ENCODE measurements around the gene TSPAN17.
A peak's percentile ranks its signal among the peaks of the same experiment; 100 is the strongest.

TSPAN17 gene

DNA sequence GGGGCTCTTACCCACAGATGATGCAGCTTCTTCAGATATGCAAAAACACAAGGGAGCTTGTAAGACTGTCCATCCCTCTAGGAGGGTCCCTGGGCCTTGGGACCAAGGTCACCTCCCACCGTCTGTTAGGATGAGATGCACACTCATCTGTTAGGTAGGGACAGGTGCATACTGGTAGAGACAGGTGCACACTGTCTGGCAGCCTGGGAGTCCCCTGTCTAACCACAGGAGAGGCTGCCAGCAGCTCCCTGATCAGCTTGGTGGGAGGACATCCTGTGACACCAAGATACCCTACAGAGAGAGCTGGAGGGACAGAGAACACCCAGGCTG lies 13.2 kb downstream of the TSPAN17 start:
- DNase-seq: no peak

DNA sequence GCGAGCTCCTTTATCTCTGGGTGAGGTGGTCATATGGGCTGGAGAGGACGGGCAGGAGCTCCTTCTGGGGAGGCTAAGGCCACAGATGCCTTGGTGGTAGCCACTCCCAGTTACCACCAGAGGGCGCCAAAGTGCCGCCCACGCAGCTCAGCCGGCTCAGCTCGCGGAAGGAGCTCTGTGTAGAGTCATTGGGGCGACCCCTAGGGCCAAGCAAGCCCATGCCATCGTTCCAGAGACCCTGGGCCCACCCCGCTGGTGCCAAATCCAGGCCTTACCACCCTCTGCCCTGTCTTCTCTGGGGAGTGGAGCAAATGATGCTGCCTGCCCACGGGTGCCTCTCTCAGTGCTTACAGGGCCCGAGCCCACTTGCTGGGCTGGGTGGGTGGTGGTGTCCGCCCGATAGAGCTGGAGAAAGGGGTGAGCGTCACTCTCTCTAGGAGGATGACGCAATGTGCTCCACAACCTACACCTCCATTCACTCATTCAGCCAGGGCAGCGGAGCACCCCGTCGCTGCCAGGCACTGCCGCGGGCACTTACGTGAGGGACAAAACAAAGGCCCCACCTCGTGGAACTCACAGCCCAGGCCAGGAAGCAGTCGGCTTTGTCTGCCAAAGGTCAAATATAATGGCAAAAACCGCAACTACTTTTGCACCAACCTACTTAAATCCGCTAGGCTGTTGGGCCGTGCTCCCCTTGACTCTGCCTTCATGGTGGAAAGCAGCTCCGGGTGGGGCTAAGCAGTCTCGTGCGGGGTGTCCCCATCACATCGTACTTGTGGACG lies 13.8 kb downstream of the TSPAN17 start:
- peak; percentile 71 for DNase-seq

DNA sequence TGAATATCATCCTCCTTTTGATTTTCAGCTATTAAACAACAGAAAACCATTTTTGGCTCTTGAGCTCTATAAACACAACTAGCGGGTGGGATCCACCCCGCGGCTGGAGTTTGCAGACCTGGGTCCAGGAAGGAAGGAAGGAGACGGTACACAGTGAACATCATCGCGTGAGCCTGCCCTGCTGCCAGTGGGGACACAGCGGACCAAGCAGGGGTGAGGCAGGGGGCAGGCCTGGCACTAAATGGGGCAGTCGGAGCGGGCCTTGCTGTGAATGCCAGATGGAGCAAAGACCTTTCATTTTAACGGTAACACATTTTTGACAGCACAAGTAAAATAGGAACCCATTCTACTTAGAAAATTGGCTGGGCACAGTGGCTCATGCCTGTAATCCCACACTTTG lies 14.4 kb downstream of the TSPAN17 start:
- no peak for DNase-seq

DNA sequence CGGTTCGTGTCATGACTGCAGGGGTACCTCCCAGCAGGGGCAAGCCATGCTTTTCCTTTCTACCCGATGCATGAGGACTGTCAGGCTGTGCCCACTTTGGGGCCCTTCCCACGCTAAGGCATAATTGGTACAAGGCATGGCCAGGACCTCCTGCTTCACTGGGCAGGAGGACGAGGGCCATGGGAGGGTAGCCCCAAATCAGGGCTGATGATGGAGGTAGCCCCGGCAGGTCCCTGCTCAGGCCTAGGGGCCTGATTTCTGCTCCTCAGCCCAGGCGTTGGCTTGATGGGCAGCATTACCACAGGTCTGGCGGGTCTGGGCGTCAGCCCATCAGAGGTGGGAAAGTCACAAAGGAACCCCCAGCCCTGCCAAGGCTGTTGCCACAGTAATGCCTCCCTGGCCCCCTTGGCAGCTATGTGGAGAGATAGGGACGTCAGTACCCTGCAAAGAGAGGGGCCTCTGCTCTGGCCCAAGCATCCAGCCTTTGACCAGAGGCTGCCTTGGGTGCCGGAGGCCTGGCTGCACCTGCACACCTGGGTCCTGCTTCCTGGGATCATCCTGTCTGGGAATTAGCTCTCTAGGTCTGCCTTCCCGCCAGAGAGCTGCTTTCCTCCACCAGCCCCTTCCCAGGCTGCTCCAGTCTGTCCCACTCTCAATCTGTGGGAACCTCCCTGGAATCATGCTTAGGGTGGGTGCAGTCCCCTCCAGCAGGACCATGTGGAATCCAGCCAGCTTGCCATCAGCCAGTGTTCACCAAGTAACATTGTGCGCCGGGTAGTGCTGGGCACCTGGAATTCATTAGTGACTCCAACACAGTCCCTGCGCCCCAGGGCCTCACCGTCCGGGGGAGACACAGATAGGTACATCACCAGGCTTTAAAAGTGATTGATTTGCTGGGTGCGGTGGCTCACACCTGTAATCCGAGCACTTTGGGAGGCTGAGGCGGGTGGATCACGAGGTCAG lies 15.4 kb downstream of the TSPAN17 start:
- DNase-seq: no peak

DNA sequence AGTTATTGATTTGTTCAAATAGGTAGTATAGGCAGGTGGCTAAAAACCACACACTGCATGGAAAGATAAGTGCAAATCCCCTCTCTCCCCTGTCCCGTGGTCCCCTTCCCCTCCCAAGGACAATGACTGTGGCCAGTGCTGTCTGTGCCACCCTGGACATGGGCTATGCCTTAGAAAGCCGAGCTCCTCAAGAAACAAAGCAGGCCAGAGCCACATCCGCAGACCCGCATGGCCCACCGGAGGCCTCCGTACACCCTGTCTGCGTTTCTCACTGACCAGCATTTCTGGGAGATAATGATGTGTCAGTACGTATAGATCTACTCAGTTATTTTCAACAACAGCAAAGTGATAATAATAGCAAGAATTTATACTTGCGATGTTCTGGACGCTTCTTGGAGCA lies 16.3 kb downstream of the TSPAN17 start:
- DNase-seq: no peak

DNA sequence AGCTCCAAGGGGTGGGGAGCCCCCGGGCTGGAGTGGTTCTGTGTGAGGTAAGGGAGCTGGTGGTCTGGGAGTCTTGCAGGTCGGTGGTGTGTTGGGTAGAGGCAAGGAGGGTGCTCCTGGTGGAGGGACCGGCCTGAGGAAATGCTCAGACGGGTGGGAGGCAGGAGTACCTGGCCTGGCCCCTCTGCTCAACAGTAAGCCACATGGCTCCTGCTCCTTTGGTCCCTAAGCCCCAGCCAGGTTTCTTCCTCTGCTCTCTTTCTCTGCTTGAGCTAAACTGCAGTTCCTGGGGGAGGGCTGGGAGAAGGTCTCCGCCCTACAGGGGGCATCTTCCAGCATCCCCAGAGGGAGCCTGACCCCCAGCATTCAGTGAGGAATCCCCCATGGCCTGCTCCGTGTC lies 17.2 kb downstream of the TSPAN17 start:
- no peak for DNase-seq

DNA sequence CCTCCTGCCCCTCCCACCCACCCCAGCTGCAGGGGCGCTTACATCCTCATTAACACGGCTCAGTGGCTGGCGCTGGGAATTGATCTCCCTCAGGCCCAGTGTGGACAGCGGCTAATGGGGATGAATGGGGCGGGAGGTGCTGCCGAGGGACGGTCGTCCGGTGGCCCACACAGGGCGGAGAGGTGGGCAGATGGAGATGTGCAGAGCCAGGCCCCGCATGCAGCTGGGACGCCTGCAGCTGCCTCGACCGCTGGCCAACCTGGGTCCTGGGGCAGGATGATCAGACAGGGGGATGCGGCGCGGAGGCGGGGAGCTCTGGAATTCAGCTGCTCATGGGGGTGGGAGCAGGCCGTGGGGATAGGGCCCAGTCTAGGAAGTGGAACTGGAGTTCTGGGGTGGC lies 17.6 kb downstream of the TSPAN17 start:
- DNase-seq: no peak

DNA sequence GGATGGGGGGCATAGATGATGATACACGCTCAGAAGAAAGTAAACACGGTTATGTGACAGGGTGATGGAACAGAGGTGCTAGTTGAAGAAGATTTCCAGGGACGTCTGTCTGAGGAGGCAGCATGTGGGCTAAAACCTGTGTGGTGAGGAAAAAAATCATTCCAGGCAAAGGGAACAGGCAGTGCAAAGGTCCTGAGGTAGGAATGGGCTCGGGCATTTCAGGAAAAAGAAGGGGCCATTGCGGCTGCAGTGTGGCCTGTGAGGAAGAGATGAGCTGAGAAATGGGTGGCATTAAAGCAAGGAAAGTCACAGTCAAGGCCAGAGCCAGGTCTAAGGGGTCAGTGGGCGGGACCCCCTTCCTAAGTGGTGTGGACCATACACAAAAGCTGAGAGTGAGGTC lies 18.2 kb downstream of the TSPAN17 start:
- DNase-seq: no peak

DNA sequence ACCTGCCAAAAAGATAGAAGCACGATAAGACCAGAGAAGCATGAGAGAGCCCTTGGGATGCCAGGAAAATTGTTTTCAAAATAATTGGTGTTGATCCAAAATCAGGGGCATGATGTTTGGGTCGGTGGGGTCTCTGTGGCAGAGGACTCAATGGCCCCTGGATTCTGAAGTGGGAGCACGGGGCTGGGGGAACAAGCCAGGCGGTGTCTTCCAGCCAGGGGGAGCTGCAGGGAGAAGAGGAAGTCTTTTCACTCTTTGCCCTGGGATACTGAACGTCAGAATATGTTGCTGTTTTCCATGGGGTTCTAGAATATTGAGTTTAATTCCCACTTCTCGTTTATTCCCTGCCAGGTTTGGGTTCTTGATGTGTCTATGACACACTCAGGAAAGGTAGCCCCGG lies 20.4 kb downstream of the TSPAN17 start:
- DNase-seq: no peak

DNA sequence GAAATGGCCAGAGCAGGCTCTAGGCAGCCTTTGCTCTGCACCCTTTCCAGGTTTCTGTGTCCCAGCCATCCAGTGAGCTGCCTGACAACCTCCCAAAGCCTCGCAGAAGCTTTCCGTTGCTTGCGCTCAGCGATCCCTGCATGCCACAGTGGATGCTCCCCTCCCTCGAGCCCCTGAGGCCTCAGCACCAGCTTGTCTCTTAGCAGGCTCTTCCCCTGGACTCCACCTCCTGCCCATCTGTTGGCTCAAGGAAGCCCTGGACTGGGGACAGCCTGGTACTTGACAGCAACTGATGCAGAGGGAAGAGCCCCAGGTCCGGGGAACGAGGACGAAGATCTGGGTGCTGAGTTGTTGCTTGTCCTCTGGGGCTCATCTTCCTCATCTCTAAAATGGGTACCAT lies 23.2 kb downstream of the TSPAN17 start:
- no peak for DNase-seq

DNA sequence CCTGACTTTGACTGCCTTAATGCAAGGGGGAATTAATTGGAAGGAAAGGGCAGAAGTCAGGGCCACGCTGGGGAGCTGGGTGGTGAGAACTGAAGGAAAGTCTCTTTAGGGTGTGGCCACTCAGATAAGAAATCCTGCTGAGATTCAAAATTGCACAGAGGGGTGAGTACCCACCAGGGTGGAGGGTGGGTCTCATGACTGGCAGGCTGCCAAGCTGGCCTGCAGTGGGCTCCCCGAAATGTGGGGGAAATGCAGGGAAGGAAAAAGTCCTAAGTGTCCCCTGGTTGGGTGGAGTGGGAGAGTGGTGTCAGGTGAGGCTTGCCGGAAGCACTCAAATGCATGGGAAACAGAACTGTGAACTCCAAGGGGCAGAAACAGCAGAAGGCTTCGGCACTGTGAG lies 24.1 kb downstream of the TSPAN17 start:
- no peak for DNase-seq

DNA sequence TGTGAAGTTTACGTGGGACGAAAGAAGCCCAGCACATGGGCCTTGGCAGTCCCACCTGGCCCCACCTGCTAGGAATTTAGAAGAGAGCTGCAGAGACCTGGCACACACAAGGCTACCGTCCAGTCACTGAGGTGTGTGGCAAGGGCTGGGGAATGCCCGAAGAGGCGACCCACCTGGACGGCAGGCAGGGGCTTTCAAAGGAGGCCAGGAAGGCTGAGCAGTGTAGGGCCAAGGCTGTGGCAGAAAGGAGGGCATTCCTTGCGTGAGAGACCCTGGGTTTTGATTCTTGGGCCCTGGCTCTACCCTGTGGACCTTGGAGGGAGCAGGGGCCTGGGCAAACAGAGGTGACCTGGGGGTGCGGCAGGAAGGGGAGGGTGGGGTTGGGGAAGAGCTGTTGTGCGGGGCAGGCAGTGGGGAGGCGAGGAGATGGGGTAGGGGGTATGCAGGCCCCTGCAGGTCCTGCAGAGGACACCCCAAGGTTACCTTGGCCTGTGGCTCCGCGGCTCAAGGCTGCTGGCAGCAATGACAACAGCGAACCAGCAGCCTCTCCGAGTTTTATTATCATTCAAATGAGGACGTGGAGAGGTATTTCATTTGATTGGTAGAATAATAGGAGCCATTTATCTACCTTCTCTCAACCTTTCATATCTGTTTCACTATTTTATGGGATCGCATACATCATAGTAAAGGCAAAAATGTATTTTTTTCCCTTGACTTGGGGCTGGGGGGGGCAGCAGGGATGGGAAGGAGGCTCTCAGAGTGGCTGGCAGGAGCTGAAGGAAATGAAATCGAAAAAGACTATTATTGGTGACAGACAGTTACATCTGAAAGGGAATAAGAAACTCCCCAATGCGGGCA lies 24.8 kb downstream of the TSPAN17 start:
- no peak for DNase-seq

DNA sequence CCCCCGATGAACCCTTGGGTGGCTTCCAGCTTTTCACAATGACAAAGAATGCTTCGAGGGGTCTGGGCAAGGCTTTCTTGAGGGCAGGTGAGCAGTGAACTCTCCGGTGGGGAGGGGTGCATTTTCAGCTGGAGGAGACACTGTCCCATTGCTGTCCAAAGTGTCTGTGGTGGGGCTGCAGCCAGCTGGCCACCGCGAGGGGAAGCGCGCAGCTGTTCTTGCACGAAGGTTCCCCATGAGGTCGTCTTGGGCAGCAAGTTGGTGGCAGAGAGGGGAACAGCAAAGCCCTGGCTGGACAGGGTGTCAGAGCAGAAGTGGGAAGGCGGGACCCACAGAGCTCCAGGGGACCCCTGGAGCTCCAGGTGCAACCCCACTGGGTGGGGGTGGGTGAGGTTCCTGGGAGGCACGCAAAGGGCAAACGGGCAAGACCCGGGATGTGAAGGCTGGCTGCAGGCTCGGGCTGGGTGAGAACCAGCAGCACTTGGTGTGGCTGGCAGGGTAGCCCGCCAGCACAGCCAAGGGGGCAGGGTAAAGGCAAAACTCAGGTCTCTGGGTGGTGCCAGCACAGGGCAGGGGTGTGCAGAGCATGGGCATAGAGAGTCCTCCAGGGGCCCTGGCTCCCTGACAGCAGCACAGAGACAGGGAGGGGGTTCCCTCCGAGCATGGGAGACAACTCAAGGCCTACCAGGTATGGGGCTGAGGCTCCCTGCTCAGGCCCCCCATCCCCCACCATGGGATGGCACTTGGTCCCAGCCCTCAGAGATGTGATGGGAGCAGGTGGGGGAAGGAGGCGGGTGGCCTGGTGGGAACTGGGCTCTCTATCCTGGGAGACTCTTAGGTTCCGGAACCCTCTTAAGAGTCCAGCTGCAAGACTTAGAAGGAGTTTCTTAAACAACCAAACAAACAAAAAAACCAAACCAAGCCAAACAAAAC lies 26.6 kb downstream of the TSPAN17 start:
- no peak for DNase-seq

DNA sequence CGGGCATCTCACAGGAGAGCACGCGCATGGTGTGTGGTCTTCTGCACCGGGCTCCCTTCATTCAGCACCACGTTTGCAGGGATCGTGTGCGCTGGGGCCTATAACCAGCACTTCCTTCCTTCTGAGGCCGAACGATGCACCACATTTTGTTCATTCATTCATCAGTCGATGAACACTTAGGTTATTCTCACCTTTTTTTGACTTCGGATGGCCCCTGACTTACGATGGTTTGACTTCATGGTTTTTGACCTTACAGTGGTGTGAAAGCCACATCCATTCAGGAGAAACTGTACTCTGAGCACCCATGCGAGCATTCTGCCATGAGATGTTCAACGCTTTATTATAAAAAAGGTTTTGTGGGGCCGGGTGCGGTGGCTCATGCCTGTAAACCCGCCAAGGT lies 27.5 kb downstream of the TSPAN17 start:
- no peak for DNase-seq

DNA sequence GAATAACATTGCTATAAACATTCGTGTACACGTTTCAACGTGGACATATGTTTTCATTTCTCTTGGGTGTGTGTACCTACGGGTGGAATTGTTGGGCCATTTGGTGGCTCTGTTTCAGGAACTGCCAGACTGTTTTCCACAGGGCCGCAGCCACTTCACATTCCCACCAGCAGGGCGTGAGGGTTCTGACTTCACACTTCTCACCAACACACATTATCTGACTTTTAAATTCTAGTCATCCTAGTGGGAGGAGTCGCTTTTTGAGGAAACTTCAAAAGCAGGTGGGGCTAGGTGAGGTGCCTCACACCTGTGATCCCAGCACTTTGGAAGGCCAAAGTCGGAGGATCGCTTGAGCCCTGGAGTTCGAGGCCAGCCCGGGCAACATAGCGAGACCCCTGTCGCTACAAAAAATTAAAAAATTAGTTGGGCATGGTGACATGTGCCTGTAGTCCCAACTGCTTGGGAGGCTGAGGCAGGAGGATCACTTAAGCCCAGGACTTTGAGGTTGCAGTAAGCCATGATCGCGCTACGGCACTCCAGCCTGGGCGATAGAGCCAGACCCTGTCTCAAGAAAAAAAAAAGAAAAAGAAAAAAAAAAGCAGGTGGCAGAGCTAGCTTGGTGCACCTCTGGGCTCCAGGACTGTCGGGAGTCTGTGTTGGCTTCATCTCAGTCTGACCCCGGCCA lies 28.5 kb downstream of the TSPAN17 start:
- DNase-seq: peak; percentile 51

DNA sequence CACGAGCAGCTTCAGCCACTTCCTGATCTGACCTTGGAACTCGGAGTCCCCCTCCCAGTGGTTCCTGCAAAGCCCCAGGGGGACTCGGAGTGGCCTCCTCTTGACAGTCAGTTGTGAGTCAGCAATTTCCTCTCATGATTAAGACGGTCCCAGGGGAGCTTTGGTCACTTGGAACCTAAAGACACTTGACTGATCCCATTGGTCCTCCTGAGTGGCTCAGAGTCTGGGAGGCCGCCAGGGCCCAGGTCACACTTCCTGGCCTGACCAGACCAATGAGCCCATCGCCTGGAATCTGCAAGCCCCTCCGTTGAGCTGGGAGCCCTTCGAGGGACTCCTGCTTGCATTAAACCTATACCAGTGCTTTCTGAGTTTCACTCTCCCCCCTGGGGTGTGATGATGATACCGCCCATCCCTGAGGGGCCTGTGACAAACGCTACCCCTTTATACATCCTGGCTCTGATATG lies 29.1 kb downstream of the TSPAN17 start:
- DNase-seq: peak; percentile 88

DNA sequence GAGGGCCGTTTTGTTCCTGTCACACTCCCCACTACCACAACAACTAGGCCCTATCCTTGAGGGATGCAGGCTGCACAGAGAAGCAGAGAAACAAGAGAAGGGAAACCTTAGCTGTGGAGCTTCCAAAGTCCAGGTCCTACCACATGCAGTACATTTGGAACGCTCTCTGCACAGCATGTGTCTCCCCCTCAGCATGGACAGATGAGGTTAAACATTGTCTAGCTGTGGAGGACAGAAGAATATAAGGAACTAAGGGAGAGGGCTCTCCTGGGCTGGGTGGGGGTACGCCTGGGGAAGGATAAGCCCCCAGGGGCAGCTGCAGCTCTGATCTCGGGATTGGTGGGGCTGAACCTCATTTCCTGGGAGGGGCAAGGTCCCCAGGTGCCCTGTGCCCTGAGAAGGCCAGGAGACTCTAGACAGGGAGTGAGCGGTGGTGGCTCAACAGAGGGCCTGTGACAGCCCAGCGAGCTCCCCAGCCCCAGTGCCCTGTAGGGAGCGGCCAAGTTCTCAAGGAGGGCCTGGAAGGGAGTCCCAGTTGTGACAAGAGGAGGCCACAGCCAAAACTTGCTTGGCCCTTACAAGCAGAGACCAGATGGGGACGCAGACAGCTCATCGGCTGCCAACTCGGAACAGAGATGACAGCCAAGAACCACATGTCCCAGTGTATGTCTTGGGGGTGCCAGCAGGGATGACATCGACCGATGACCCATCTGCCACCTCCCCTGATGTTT lies 30.1 kb downstream of the TSPAN17 start:
- no peak for DNase-seq

DNA sequence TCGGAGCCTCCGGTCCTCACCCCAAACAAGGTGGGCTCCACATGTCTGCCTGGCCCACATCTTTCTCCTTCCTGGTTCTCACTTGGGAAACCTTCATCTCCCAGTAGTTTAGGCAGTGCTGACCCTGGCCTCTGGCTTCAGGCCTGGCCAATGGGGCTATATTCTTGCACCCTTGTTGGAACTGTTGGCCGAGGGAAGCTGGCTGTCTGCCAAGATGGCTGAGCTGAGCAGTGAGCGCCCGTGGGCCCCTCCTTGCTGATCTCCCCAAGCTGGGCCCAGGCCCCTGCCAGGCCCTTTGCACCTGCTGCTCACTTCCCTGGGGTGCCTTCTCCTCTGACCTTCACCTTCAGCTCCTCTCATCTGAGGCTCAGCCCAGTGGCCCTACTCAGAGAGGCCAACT lies 31.3 kb downstream of the TSPAN17 start:
- no peak for DNase-seq

DNA sequence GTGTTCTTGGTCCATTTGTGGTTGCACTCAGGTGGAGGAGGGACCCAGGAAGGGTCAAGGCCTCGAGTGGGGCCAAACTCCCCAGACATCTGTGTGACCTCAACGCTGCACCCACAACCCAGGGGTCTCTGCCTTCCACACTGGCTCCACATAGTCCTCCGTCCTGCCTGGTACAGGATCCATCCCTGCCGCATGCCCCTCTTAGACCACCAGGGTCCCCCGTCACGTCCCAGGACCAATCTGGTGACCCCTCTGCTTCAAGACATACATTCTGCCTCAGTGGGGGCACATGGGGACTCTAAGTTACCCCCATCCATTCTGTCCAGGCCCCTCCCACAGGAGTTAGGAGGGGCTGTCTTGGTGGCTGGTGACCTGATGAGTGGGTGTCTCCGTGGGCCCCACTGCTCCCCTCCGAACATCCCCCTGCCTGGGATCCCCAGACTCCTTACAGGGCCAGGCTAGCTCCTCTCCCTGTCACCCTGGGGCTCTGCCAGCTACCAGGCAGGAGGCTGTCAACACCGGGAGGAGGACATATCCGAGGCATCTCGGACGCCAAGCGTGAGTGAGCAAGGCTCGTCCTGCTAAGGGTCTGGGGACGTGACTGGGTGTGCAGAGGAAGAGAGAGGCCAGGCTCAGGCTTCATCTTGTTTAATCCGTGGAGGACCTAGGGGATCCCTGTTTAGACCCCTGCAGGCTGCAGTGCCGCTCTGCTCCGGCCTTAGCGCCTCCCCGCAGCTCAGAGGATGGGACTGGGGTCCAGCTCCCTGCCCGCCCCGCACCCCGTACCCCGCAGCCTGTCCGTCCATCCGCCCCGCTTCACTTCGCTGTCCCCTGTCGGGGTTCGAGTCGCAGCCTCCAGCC lies 32.3 kb downstream of the TSPAN17 start:
- DNase-seq: peak; percentile 12

DNA sequence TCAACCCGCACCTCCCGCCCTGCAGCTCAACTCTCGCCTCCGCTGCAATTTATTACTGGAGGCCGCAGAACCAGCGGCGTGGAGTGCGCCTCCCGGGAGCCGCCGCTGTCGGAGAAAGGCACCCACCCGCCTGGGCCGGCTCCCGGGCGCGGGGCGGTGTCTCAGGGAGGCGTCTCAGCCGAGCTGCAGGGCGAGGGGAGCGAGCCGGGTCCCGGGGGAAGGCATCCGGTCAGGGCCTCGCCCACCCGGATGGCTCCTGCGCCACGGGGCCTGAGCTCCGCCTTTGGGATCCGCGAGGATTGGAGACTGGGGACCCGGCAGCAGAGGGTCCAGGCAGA lies 32.9 kb downstream of the TSPAN17 start:
- no peak for DNase-seq
